Measurements from ENCODE around the gene TMEM266. TPM values are rescaled to one million over a fixed set of nuclear protein-coding genes. Genes with fewer than 3 reads are reported as not detected.
A peak's percentile ranks its signal among the peaks of the same experiment; 100 is the strongest.

TMEM266 gene
- total RNA-seq, 4 donors from 2014 or later, result 0.17 to 0.40 TPM; not detected in 2

GRCh38 chr15:76193934-76194333 lies 134.1 kb downstream of the TMEM266 start:
- TF ChIP-seq POLR2AphosphoS5 (IDR thresholded peaks at IDR 0.05), result no peak
- no peak for TF ChIP-seq POLR2A (IDR thresholded peaks at IDR 0.05; ENCODE audit: low read depth)
- TF ChIP-seq, protein P1, sequence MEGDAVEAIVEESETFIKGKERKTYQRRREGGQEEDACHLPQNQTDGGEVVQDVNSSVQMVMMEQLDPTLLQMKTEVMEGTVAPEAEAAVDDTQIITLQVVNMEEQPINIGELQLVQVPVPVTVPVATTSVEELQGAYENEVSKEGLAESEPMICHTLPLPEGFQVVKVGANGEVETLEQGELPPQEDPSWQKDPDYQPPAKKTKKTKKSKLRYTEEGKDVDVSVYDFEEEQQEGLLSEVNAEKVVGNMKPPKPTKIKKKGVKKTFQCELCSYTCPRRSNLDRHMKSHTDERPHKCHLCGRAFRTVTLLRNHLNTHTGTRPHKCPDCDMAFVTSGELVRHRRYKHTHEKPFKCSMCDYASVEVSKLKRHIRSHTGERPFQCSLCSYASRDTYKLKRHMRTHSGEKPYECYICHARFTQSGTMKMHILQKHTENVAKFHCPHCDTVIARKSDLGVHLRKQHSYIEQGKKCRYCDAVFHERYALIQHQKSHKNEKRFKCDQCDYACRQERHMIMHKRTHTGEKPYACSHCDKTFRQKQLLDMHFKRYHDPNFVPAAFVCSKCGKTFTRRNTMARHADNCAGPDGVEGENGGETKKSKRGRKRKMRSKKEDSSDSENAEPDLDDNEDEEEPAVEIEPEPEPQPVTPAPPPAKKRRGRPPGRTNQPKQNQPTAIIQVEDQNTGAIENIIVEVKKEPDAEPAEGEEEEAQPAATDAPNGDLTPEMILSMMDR (IDR thresholded peaks at IDR 0.05), result no peak
- TF ChIP-seq EP300 (IDR thresholded peaks at IDR 0.05), result no peak
- Histone ChIP-seq H3K4me3 (no peak overlapping the region), H3K9me3 (no peaks in the 10 kb centered on the region), H3K27me3 (peaks cover 0 to 37% (median 6%) of the 10 kb centered on the region in 4 donors), H3K36me3 (no peaks in the 10 kb centered on the region), H3K27ac (replicated peaks in 1 of 4) (no peak overlapping the region), H3K4me1 (peaks cover 41 to 56% (median 54%) of the 10 kb centered on the region in 4 donors)
- no peak for DNase-seq (ENCODE audit: extremely low spot score)
- 88% methylated on average over 8 of the region's 8 CpGs for WGBS
- intact Hi-C loops (cut with DNase I), result loop anchor here (5.0 kb wide), 1 partner anchor 138 kb away; no protein-coding TSS in a partner anchor

GRCh38 chr15:76195506-76196268 lies 135.9 kb downstream of the TMEM266 start:
- Histone ChIP-seq H3K9me3 (no peaks in the 10 kb centered on the region), H3K27ac (replicated peaks in 1 of 4) (peak overlapping the region; percentile 61 to 74 (median 68)), H3K4me1 (peaks cover 47 to 61% (median 58%) of the 10 kb centered on the region in 4 donors), H3K27me3 (peaks cover 0 to 21% (median 6%) of the 10 kb centered on the region in 4 donors), H3K4me3 (no peak overlapping the region), H3K36me3 (no peaks in the 10 kb centered on the region)
- 86% methylated on average over 5 of the region's 7 CpGs for WGBS
- intact Hi-C loops (cut with DNase I), result no loop called here
- DNase-seq (ENCODE audit: extremely low spot score), result no peak
- no peak for TF ChIP-seq POLR2AphosphoS5 (IDR thresholded peaks at IDR 0.05)
- TF ChIP-seq POLR2A (IDR thresholded peaks at IDR 0.05; ENCODE audit: low read depth), result no peak
- TF ChIP-seq, protein P1 (IDR thresholded peaks at IDR 0.05), result no peak
- no peak for TF ChIP-seq EP300 (IDR thresholded peaks at IDR 0.05)

DNA sequence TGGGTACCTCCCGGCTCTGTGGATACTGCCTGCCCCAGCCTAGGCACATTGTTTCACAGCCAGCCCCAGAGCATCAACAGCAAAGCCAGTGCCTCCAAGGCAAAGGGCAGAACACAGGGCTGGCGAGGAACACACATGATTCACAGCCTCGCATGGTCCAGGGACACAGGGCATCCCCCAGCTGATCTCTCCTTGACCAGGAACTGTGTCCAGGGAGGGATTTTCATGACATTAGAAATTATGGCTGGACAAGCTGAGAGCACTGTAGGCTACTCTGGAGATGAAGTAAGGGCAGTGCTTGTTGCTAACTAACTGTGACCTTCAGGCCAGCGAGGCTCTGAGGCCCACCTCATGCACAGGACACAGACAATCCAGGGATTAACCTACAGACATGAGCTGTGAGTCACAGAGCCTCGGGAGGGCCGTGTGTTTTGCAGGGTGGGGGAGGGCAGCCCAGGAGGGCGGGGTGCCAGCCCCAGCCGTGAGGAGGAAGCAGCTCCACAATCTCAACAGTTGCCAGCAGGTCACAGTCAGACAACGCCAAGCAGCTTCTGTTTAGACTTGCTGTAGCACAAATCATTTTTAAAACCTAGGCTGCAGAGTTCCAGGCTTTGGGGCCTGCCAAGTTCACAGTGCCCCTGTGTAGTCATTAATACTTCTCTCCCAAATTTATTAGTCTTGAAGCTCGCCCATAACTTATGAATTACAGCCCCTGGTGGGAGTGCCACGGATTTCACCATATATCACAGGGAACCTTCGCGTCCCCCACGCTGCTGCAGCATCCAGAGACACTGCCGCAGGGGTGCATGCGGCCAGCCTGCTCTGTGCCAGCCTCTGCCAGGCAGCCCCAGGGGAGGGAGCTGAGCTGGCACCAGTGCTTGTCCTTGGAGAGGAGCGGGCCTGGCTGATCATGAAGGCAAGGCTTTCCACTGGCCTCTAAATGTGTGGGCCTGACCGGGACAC lies 136.8 kb downstream of the TMEM266 start:
- 75% methylated on average over 12 of the region's 18 CpGs for WGBS
- Histone ChIP-seq H3K27ac (replicated peaks in 1 of 4) (peak overlapping the region; percentile 61 to 74 (median 68)), H3K4me3 (no peak overlapping the region), H3K36me3 (no peaks in the 10 kb centered on the region), H3K27me3 (peaks cover 0 to 15% (median 4%) of the 10 kb centered on the region in 4 donors), H3K9me3 (no peaks in the 10 kb centered on the region), H3K4me1 (peaks cover 41 to 52% (median 50%) of the 10 kb centered on the region in 4 donors)
- intact Hi-C loops (cut with DNase I), result no loop called here
- peak; percentile 57 for TF ChIP-seq POLR2AphosphoS5 (IDR thresholded peaks at IDR 0.05)
- TF ChIP-seq EP300 (IDR thresholded peaks at IDR 0.05), result no peak
- no peak for DNase-seq (ENCODE audit: extremely low spot score)

- intact Hi-C loops (cut with DNase I), result no loop called here
- 92% methylated on average over 8 of the region's 8 CpGs for WGBS
Observed at GRCh38 chr15:76197703-76198455, 138.1 kb downstream of the TMEM266 start.

More at GRCh38 chr15:76197703-76198455, 138.1 kb downstream of the TMEM266 start:
- Histone ChIP-seq H3K36me3 (no peaks in the 10 kb centered on the region), H3K9me3 (no peaks in the 10 kb centered on the region), H3K4me3 (no peak overlapping the region), H3K27me3 (peaks cover 0 to 1% (median 0%) of the 10 kb centered on the region in 4 donors), H3K4me1 (peaks cover 40 to 46% (median 45%) of the 10 kb centered on the region in 4 donors), H3K27ac (replicated peaks in 1 of 4) (peak overlapping the region in 3 of 4 donors; percentile 61 to 74 (median 74))
- DNase-seq (ENCODE audit: extremely low spot score), result no peak
- TF ChIP-seq POLR2AphosphoS5 (IDR thresholded peaks at IDR 0.05), result no peak
- TF ChIP-seq, protein P1 (IDR thresholded peaks at IDR 0.05), result no peak
- TF ChIP-seq POLR2A (IDR thresholded peaks at IDR 0.05; ENCODE audit: low read depth), result no peak
- TF ChIP-seq EP300 (IDR thresholded peaks at IDR 0.05), result no peak
